ENCODE measurements around the gene RFPL4AL1. TPM values are rescaled to one million over a fixed set of nuclear protein-coding genes. Genes with fewer than 3 reads are reported as not detected.

Gene RFPL4AL1
- total RNA-seq, 1 donor from 2014 or later = not detected

Other genes starting within 250 kb of the RFPL4AL1 start
- not detected for gene SBK2, start 232.0 kb upstream of the RFPL4AL1 start, total RNA-seq
- gene SBK3, start 223.6 kb upstream of the RFPL4AL1 start, total RNA-seq = 0.31 TPM
- gene ZNF579, start 188.3 kb upstream of the RFPL4AL1 start, total RNA-seq = 4.2 TPM
- gene FIZ1, start 169.6 kb upstream of the RFPL4AL1 start, total RNA-seq = 4.1 TPM
- 2.8 TPM for gene ZNF524, start 168.8 kb upstream of the RFPL4AL1 start, total RNA-seq
- 1.2 TPM for gene ZNF865, start 163.5 kb upstream of the RFPL4AL1 start, total RNA-seq
- 5.1 TPM for gene ZNF784, start 144.6 kb upstream of the RFPL4AL1 start, total RNA-seq
- 4.8 TPM for gene ZNF580, start 128.1 kb upstream of the RFPL4AL1 start, total RNA-seq
- gene ZNF581, start 125.5 kb upstream of the RFPL4AL1 start, total RNA-seq = 5.6 TPM
- gene CCDC106, start 120.9 kb upstream of the RFPL4AL1 start, total RNA-seq = 7.8 TPM
- 65.8 TPM for gene U2AF2, start 114.1 kb upstream of the RFPL4AL1 start, total RNA-seq
- gene EPN1, start 93.9 kb upstream of the RFPL4AL1 start, total RNA-seq = 20.7 TPM
- not detected for gene NLRP9, start 30.7 kb upstream of the RFPL4AL1 start, total RNA-seq
- not detected for gene RFPL4A, start 10.0 kb upstream of the RFPL4AL1 start, total RNA-seq
- not detected for gene NLRP11, start 62.9 kb downstream of the RFPL4AL1 start, total RNA-seq
- under 0.01 TPM for gene NLRP4, start 67.4 kb downstream of the RFPL4AL1 start, total RNA-seq
- gene NLRP13, start 163.2 kb downstream of the RFPL4AL1 start, total RNA-seq = not detected
- gene NLRP8, start 178.7 kb downstream of the RFPL4AL1 start, total RNA-seq = not detected
- not detected for gene NLRP5, start 217.7 kb downstream of the RFPL4AL1 start, total RNA-seq

Measured in occipital lobe (tissue), 1 donor.